ENCODE data around the gene LRRK1. TPM values are rescaled to one million over a fixed set of nuclear protein-coding genes. Genes with fewer than 3 reads are reported as not detected.

The LRRK1 gene
- total RNA-seq, 2 donors from 2014 or later, result 1.5 to 2.1 TPM

GRCh38 chr15:101051291-101052030 lies 132.3 kb downstream of the LRRK1 start:
- Mint-ChIP-seq H3K27me3 (peaks cover 26% of the 10 kb centered on the region), H3K27ac (no peak overlapping the region), H3K4me1 (no peaks in the 10 kb centered on the region), H3K4me3 (no peak overlapping the region), H3K36me3 (ENCODE audit: low read depth) (no peaks in the 10 kb centered on the region)
- DNase-seq (no peak), ATAC-seq (no peak)
- H3K9me3 ChIP-seq (ENCODE audit: control insufficient read depth, low read length, poor library complexity, severe bottlenecking), result no peaks in the 10 kb centered on the region

GRCh38 chr15:101052031-101052620 lies 133.0 kb downstream of the LRRK1 start:
- no peak overlapping the region for H3K4me3 Mint-ChIP-seq
- no peak for ATAC-seq
- no peaks in the 10 kb centered on the region for H3K4me1 Mint-ChIP-seq
- no peak for DNase-seq
- peaks cover 20% of the 10 kb centered on the region for H3K27me3 Mint-ChIP-seq
- no peaks in the 10 kb centered on the region for H3K9me3 ChIP-seq (ENCODE audit: control insufficient read depth, low read length, poor library complexity, severe bottlenecking)
- H3K36me3 Mint-ChIP-seq (ENCODE audit: low read depth), result no peaks in the 10 kb centered on the region
- H3K27ac Mint-ChIP-seq, result no peak overlapping the region

GRCh38 chr15:101052681-101053121 lies 133.5 kb downstream of the LRRK1 start:
- Mint-ChIP-seq H3K27ac (no peak overlapping the region), H3K36me3 (ENCODE audit: low read depth) (no peaks in the 10 kb centered on the region), H3K4me3 (no peak overlapping the region), H3K27me3 (peaks cover 17% of the 10 kb centered on the region), H3K4me1 (no peaks in the 10 kb centered on the region)
- DNase-seq (no peak), ATAC-seq (no peak)
- no peaks in the 10 kb centered on the region for H3K9me3 ChIP-seq (ENCODE audit: control insufficient read depth, low read length, poor library complexity, severe bottlenecking)

- DNase-seq (no peak), ATAC-seq (no peak)
- H3K9me3 ChIP-seq (ENCODE audit: control insufficient read depth, low read length, poor library complexity, severe bottlenecking), result no peaks in the 10 kb centered on the region
- H3K4me3 Mint-ChIP-seq, result no peak overlapping the region
- no peaks in the 10 kb centered on the region for H3K36me3 Mint-ChIP-seq (ENCODE audit: low read depth)
- no peaks in the 10 kb centered on the region for H3K4me1 Mint-ChIP-seq
- H3K27me3 Mint-ChIP-seq, result peaks cover 17% of the 10 kb centered on the region
- no peak overlapping the region for H3K27ac Mint-ChIP-seq
Observed at GRCh38 chr15:101053261-101053660, 134.1 kb downstream of the LRRK1 start.

GRCh38 chr15:101054116-101054515 lies 135.0 kb downstream of the LRRK1 start:
- H3K4me3 Mint-ChIP-seq, result no peak overlapping the region
- no peaks in the 10 kb centered on the region for H3K4me1 Mint-ChIP-seq
- no peak for DNase-seq
- H3K9me3 ChIP-seq (ENCODE audit: control insufficient read depth, low read length, poor library complexity, severe bottlenecking), result no peaks in the 10 kb centered on the region
- no peak overlapping the region for H3K27ac Mint-ChIP-seq
- peaks cover 17% of the 10 kb centered on the region for H3K27me3 Mint-ChIP-seq
- no peak for ATAC-seq
- H3K36me3 Mint-ChIP-seq (ENCODE audit: low read depth), result no peaks in the 10 kb centered on the region

GRCh38 chr15:101054991-101055390 lies 135.8 kb downstream of the LRRK1 start:
- no peaks in the 10 kb centered on the region for H3K9me3 ChIP-seq (ENCODE audit: control insufficient read depth, low read length, poor library complexity, severe bottlenecking)
- no peak overlapping the region for H3K4me3 Mint-ChIP-seq
- ATAC-seq (no peak), DNase-seq (no peak)
- H3K27me3 Mint-ChIP-seq, result peaks cover 16% of the 10 kb centered on the region
- H3K36me3 Mint-ChIP-seq (ENCODE audit: low read depth), result no peaks in the 10 kb centered on the region
- H3K27ac Mint-ChIP-seq, result no peak overlapping the region
- H3K4me1 Mint-ChIP-seq, result no peaks in the 10 kb centered on the region

GRCh38 chr15:101055411-101055810 lies 136.3 kb downstream of the LRRK1 start:
- Mint-ChIP-seq H3K4me1 (no peaks in the 10 kb centered on the region), H3K27ac (no peak overlapping the region), H3K4me3 (no peak overlapping the region), H3K27me3 (peaks cover 18% of the 10 kb centered on the region), H3K36me3 (ENCODE audit: low read depth) (no peaks in the 10 kb centered on the region)
- no peak for DNase-seq
- ATAC-seq, result no peak
- H3K9me3 ChIP-seq (ENCODE audit: control insufficient read depth, low read length, poor library complexity, severe bottlenecking), result no peaks in the 10 kb centered on the region

GRCh38 chr15:101056366-101057334 lies 137.5 kb downstream of the LRRK1 start:
- no peak for DNase-seq
- ATAC-seq, result no peak
- no peak overlapping the region for H3K4me3 Mint-ChIP-seq
- H3K27ac Mint-ChIP-seq, result no peak overlapping the region
- no peaks in the 10 kb centered on the region for H3K36me3 Mint-ChIP-seq (ENCODE audit: low read depth)
- H3K4me1 Mint-ChIP-seq, result no peaks in the 10 kb centered on the region
- H3K27me3 Mint-ChIP-seq, result peaks cover 18% of the 10 kb centered on the region
- H3K9me3 ChIP-seq (ENCODE audit: control insufficient read depth, low read length, poor library complexity, severe bottlenecking), result no peaks in the 10 kb centered on the region

- DNase-seq (no peak), ATAC-seq (no peak)
- no peaks in the 10 kb centered on the region for H3K36me3 Mint-ChIP-seq (ENCODE audit: low read depth)
- H3K27me3 Mint-ChIP-seq, result peaks cover 18% of the 10 kb centered on the region
- no peak overlapping the region for H3K27ac Mint-ChIP-seq
- H3K4me3 Mint-ChIP-seq, result no peak overlapping the region
- H3K9me3 ChIP-seq (ENCODE audit: control insufficient read depth, low read length, poor library complexity, severe bottlenecking), result no peaks in the 10 kb centered on the region
- no peaks in the 10 kb centered on the region for H3K4me1 Mint-ChIP-seq
Observed at GRCh38 chr15:101057841-101058407, 138.8 kb downstream of the LRRK1 start.

- Mint-ChIP-seq H3K27me3 (peaks cover 22% of the 10 kb centered on the region), H3K36me3 (ENCODE audit: low read depth) (no peaks in the 10 kb centered on the region), H3K4me1 (no peaks in the 10 kb centered on the region), H3K4me3 (no peak overlapping the region), H3K27ac (no peak overlapping the region)
- no peak for ATAC-seq
- no peak for DNase-seq
- H3K9me3 ChIP-seq (ENCODE audit: control insufficient read depth, low read length, poor library complexity, severe bottlenecking), result no peaks in the 10 kb centered on the region
Observed at GRCh38 chr15:101058735-101059134, 139.6 kb downstream of the LRRK1 start.

GRCh38 chr15:101059381-101060341 lies 140.5 kb downstream of the LRRK1 start:
- Mint-ChIP-seq H3K27ac (no peak overlapping the region), H3K4me3 (no peak overlapping the region), H3K4me1 (no peaks in the 10 kb centered on the region), H3K27me3 (peaks cover 16% of the 10 kb centered on the region), H3K36me3 (ENCODE audit: low read depth) (no peaks in the 10 kb centered on the region)
- DNase-seq (no peak), ATAC-seq (no peak)
- H3K9me3 ChIP-seq (ENCODE audit: control insufficient read depth, low read length, poor library complexity, severe bottlenecking), result no peaks in the 10 kb centered on the region

All from T-helper 17 cell (primary cell).